ENCODE results near the gene CROCC2.

Gene CROCC2

GRCh38 chr2:241029599-241030332 is 123.6 kb downstream of the CROCC2 start:
- no peak for DNase-seq

- no peak for DNase-seq
Measured at GRCh38 chr2:241030333-241030680, 124.2 kb downstream of the CROCC2 start.

GRCh38 chr2:241030883-241031282 is 124.7 kb downstream of the CROCC2 start:
- no peak for DNase-seq

- no peak for DNase-seq
Measured at GRCh38 chr2:241031436-241032165, 125.5 kb downstream of the CROCC2 start.

- DNase-seq = no peak
Measured at GRCh38 chr2:241033336-241033987, 127.3 kb downstream of the CROCC2 start.

- DNase-seq = no peak
Measured at GRCh38 chr2:241033994-241034393, 127.9 kb downstream of the CROCC2 start.

- DNase-seq = no peak
Measured at GRCh38 chr2:241034490-241035141, 128.5 kb downstream of the CROCC2 start.

GRCh38 chr2:241035142-241035817 is 129.1 kb downstream of the CROCC2 start:
- no peak for DNase-seq

- DNase-seq = no peak
Measured at GRCh38 chr2:241035818-241036396, 129.8 kb downstream of the CROCC2 start.

GRCh38 chr2:241036397-241036963 is 130.3 kb downstream of the CROCC2 start:
- no peak for DNase-seq

GRCh38 chr2:241036964-241037421 is 130.9 kb downstream of the CROCC2 start:
- no peak for DNase-seq

GRCh38 chr2:241037498-241037897 is 131.4 kb downstream of the CROCC2 start:
- DNase-seq = no peak

GRCh38 chr2:241038374-241039180 is 132.4 kb downstream of the CROCC2 start:
- DNase-seq = no peak

GRCh38 chr2:241039416-241039815 is 133.3 kb downstream of the CROCC2 start:
- no peak for DNase-seq

GRCh38 chr2:241040081-241040803 is 134.1 kb downstream of the CROCC2 start:
- no peak for DNase-seq

GRCh38 chr2:241041589-241042158 is 135.5 kb downstream of the CROCC2 start:
- DNase-seq = no peak
